H1 (cell line): ENCODE measurements around the gene ZNF280B. TPM values are rescaled to one million over a fixed set of nuclear protein-coding genes. Genes with fewer than 3 reads are reported as not detected.

Source experiments
- CTCF ChIA-PET: fragments of 300-600 bp; sonication (Branson Sonifier 250); formaldehyde crosslinking; loops from one replicate; lab custom pipeline; 2021; ENCODE audit not compliant: partially characterized antibody; lab: Charles Lee
- POLR2A ChIA-PET: fragments of 300-600 bp; sonication (Branson Sonifier 250); formaldehyde crosslinking; loops from one replicate; lab custom pipeline; 2021; ENCODE audit warnings: inconsistent platforms; ENCODE audit not compliant: partially characterized antibody; lab: Charles Lee
- DNase-seq, 2 experiments: peaks; one replicate each; pipeline versions ENCODE4 v3.0.0 to v3.0.0-alpha.2; 2010 to 2022; ENCODE audit warnings: low spot score in 2 of 2, low read depth in 1 of 2, mixed read lengths in 1 of 2
- FAIRE-seq: peaks from 2 replicates; lab custom pipeline; 2011; peaks lifted over from hg19 to GRCh38; lab: Jason Lieb, UNC
- H2AFZ ChIP-seq: 2 replicates; pipeline ENCODE4 v1.8.1; 2012; ENCODE audit warnings: low read length, inconsistent platforms
- H2AK5ac ChIP-seq: 2 replicates; pipeline ENCODE4 v1.6.1; 2013; ENCODE audit warnings: low read depth, low read length
- H2BK120ac ChIP-seq: replicated peaks from 2 replicates; pipeline ENCODE3; 2013; ENCODE audit warnings: low read depth, low read length, inconsistent platforms
- H2BK12ac ChIP-seq: 2 replicates; pipeline ENCODE4 v1.6.1; 2013; ENCODE audit warnings: low read depth, low read length
- H2BK15ac ChIP-seq: 2 replicates; pipeline ENCODE4 v1.6.1; 2013; ENCODE audit warnings: low read length
- H2BK20ac ChIP-seq: 2 replicates; pipeline ENCODE4 v1.6.1; 2013; ENCODE audit warnings: low read length
- H2BK5ac ChIP-seq: 2 replicates; pipeline ENCODE4 v1.6.1; 2013; ENCODE audit warnings: low read depth, low read length
- H3K14ac ChIP-seq: 2 replicates; pipeline ENCODE4 v1.6.1; 2013; ENCODE audit warnings: inconsistent platforms; ENCODE audit not compliant: insufficient read length
- H3K18ac ChIP-seq: 2 replicates; pipeline ENCODE4 v1.6.1; 2013; ENCODE audit warnings: low read length; ENCODE audit errors: extremely low read depth
- H3K23ac ChIP-seq: 2 replicates; pipeline ENCODE4 v1.6.1; 2013; ENCODE audit warnings: inconsistent platforms; ENCODE audit not compliant: insufficient read length
- H3K23me2 ChIP-seq: 2 replicates; pipeline ENCODE4 v1.6.1; 2013; ENCODE audit warnings: low read depth, low read length
- H3K27ac ChIP-seq: 2 replicates; pipeline ENCODE4 v1.6.1; 2011; ENCODE audit warnings: low read depth, low read length, inconsistent platforms
- H3K27me3 ChIP-seq, 4 experiments: replicated peaks in 1 of 4; 1 replicate in 1 of 4; 2 replicates in 3 of 4; pipeline versions ENCODE4 v1.6.1 to v1.8.1; 2011 to 2013; ENCODE audit warnings: low read length in 3 of 4, mild to moderate bottlenecking in 3 of 4, inconsistent platforms in 2 of 4, mixed read lengths in 2 of 4, moderate library complexity in 1 of 4; ENCODE audit not compliant: control insufficient read depth in 3 of 4, insufficient read depth in 3 of 4; ENCODE audit errors: extremely low read depth in 1 of 4
- H3K36me3 ChIP-seq, 4 experiments: 2 replicates each; pipeline versions ENCODE4 v1.6.1 to v1.8.1; 2011 to 2013; ENCODE audit warnings: mild to moderate bottlenecking in 4 of 4, low read length in 3 of 4, moderate library complexity in 2 of 4, control low read depth in 1 of 4, inconsistent platforms in 1 of 4; ENCODE audit not compliant: insufficient read depth in 4 of 4, control insufficient read depth in 2 of 4
- H3K4ac ChIP-seq: replicated peaks from 2 replicates; pipeline ENCODE3; 2013; ENCODE audit warnings: low read length, low read depth, mixed read lengths, inconsistent platforms; ENCODE audit not compliant: insufficient read length
- H3K4me1 ChIP-seq, 4 experiments: replicated peaks in 1 of 4; 1 replicate in 1 of 4; 2 replicates in 3 of 4; pipeline versions ENCODE4 v1.6.1 to v1.8.1; 2011 to 2013; ENCODE audit warnings: low read length in 3 of 4, inconsistent platforms in 2 of 4, mixed read lengths in 1 of 4; ENCODE audit not compliant: insufficient read depth in 4 of 4, control insufficient read depth in 3 of 4
- H3K4me2 ChIP-seq, 2 experiments: 2 replicates each; pipeline versions ENCODE4 v1.6.1 to v1.8.1; 2011 to 2013; ENCODE audit warnings: low read depth in 2 of 2, low read length in 2 of 2, control low read depth in 1 of 2, inconsistent platforms in 1 of 2, mild to moderate bottlenecking in 1 of 2; ENCODE audit not compliant: insufficient read depth in 1 of 2
- H3K4me3 ChIP-seq, 4 experiments: fragments of 200-600, 300-600 bp in 1 of 4; sonication (generic), shearing (Covaris generic), sonication (Bioruptor Twin) in 1 of 4; 2 replicates each; pipeline versions ENCODE4 v1.5.1 to v1.8.1; 2011 to 2016; ENCODE audit warnings: low read length in 4 of 4, low read depth in 3 of 4, control low read depth in 2 of 4, inconsistent platforms in 2 of 4, mild to moderate bottlenecking in 2 of 4, mixed read lengths in 1 of 4, moderate library complexity in 1 of 4; ENCODE audit not compliant: insufficient read depth in 2 of 4; ENCODE audit errors: extremely low read depth in 1 of 4
- H3K56ac ChIP-seq: replicated peaks from 2 replicates; pipeline ENCODE3; 2013; ENCODE audit warnings: low read depth, mild to moderate bottlenecking, mixed read lengths, low read length, inconsistent platforms; ENCODE audit not compliant: insufficient read length
- H3K79me1 ChIP-seq: 2 replicates; pipeline ENCODE4 v1.6.1; 2013; ENCODE audit warnings: low read depth, low read length, control low read depth
- H3K79me2 ChIP-seq, 2 experiments: 2 replicates each; pipeline versions ENCODE4 v1.6.1 to v1.8.1; 2012 to 2013; ENCODE audit warnings: low read length in 2 of 2, mild to moderate bottlenecking in 2 of 2, inconsistent platforms in 1 of 2; ENCODE audit not compliant: insufficient read depth in 2 of 2, control insufficient read depth in 1 of 2
- H3K9ac ChIP-seq, 4 experiments: replicated peaks in 1 of 4; 1 replicate in 1 of 4; 2 replicates in 3 of 4; pipeline versions ENCODE4 v1.6.1 to v1.8.1; 2011 to 2013; ENCODE audit warnings: low read depth in 3 of 4, low read length in 3 of 4, control low read depth in 2 of 4, mild to moderate bottlenecking in 2 of 4, moderate library complexity in 2 of 4, inconsistent platforms in 1 of 4; ENCODE audit errors: extremely low read depth in 1 of 4
- H3K9me3 ChIP-seq, 2 experiments: 2 replicates each; pipeline versions ENCODE4 v1.6.1 to v1.8.1; 2012 to 2013; ENCODE audit warnings: mild to moderate bottlenecking in 2 of 2, moderate library complexity in 2 of 2, control low read depth in 1 of 2, inconsistent platforms in 1 of 2, low read depth in 1 of 2, low read length in 1 of 2, mixed read lengths in 1 of 2; ENCODE audit not compliant: insufficient read depth in 2 of 2
- H4K20me1 ChIP-seq, 2 experiments: replicated peaks in 1 of 2; 2 replicates each; pipeline versions ENCODE3 to v1.8.1; 2011 to 2013; ENCODE audit warnings: inconsistent platforms in 2 of 2, low read length in 2 of 2, mild to moderate bottlenecking in 1 of 2; ENCODE audit not compliant: insufficient read depth in 2 of 2, control insufficient read depth in 1 of 2
- H4K5ac ChIP-seq: 2 replicates; pipeline ENCODE4 v1.6.1; 2013; ENCODE audit warnings: low read length, low read depth, mixed read lengths, inconsistent platforms; ENCODE audit not compliant: insufficient read length
- H4K8ac ChIP-seq: 2 replicates; pipeline ENCODE4 v1.8.0; 2013; ENCODE audit warnings: mild to moderate bottlenecking, moderate library complexity, low read length, inconsistent platforms; ENCODE audit not compliant: insufficient read depth; ENCODE audit errors: extremely low read depth
- H4K91ac ChIP-seq: replicated peaks from 2 replicates; pipeline ENCODE3; 2013; ENCODE audit warnings: low read length, mixed read lengths, inconsistent platforms; ENCODE audit not compliant: insufficient read length
- CTBP2 ChIP-seq: IDR thresholded peaks from 2 replicates; pipeline ENCODE4 v1.7.0; 2011; ENCODE audit warnings: borderline replicate concordance, mild to moderate bottlenecking, moderate library complexity, mixed read lengths, low read length; ENCODE audit not compliant: insufficient read depth, insufficient read length
- E2F6 ChIP-seq: IDR thresholded peaks from 2 replicates; pipeline ENCODE4 v1.6.1; 2012; ENCODE audit warnings: inconsistent platforms
- EP300 ChIP-seq, 2 experiments: IDR thresholded peaks; 1 replicate in 1 of 2; 2 replicates in 1 of 2; pipeline ENCODE4 v1.6.1; 2011 to 2012; ENCODE audit warnings: low read depth in 2 of 2, low read length in 2 of 2, mild to moderate bottlenecking in 2 of 2, borderline replicate concordance in 1 of 2, inconsistent platforms in 1 of 2, moderate library complexity in 1 of 2
- RNF2 ChIP-seq: fragments of 200-900, 300-1000 bp; sonication (generic); IDR thresholded peaks from 2 replicates; pipeline ENCODE4 v1.7.1; 2016; ENCODE audit warnings: borderline replicate concordance, low read depth, mild to moderate bottlenecking, antibody characterized with exemption, low read length; ENCODE audit not compliant: poor library complexity, severe bottlenecking; ENCODE audit errors: missing control alignments
- SIX5 ChIP-seq: IDR thresholded peaks from 2 replicates; pipeline ENCODE4 v1.6.1; 2011; ENCODE audit warnings: mild to moderate bottlenecking, low read depth, low read length
- TAF1 ChIP-seq: IDR thresholded peaks from 2 replicates; pipeline ENCODE4 v1.6.1; 2011; ENCODE audit warnings: mild to moderate bottlenecking, low read depth, low read length
- YY1 ChIP-seq: IDR thresholded peaks from 2 replicates; pipeline ENCODE4 v1.6.1; 2011; ENCODE audit warnings: low read depth, mild to moderate bottlenecking, low read length
- WGBS, 2 experiments: shearing (Covaris generic) in 1 of 2; methylation state at CpG; one replicate each; pipeline versions ENCODE4 v1.1.6 to v1.1.7; 2013 to 2015; ENCODE audit warnings: low lambda C conversion rate in 2 of 2, mixed read lengths in 2 of 2, inconsistent platforms in 1 of 2, low coverage in 1 of 2, missing lambda C conversion rate in 1 of 2; ENCODE audit not compliant: insufficient replicate concordance in 2 of 2, insufficient coverage in 1 of 2, insufficient read length in 1 of 2; ENCODE audit errors: extremely low coverage in 1 of 2, missing lambda C conversion rate in 1 of 2; 5-methylcytosine and 5-hydroxymethylcytosine counted together
- polyA plus RNA-seq, 7 experiments: library from polyadenylated mRNA; depleted of rRNA in 3 of 7; stranded (reverse) in 5 of 7; unstranded in 2 of 7; fragments of >200 nt in 5 of 7; fragments of 200-250 nt in 2 of 7; gene quantifications; 1 replicate in 5 of 7; 2 replicates in 1 of 7; 4 replicates in 1 of 7; pipeline versions ENCODE4 v1.2.1 to v1.2.3, GENCODE V29; 2011 to 2013; ENCODE audit warnings: missing spikeins in 2 of 7, mixed read lengths in 2 of 7
- total RNA-seq: library from RNA; stranded (reverse); fragmentation: NEBNext Ultra II Directional; extraction: Animal tissue kit (Norgen Biotek cat#: 25700); gene quantifications from 2 replicates; pipeline ENCODE4 v1.2.1, GENCODE V29; 2021

Gene ZNF280B
- total and polyA plus RNA-seq, 2 of the 8 experiments (the other 6 are each of a cell fraction or from before 2014, with no cell fraction given), result 4.8 to 11.7 TPM

GRCh38 chr22:22534604-22535415, 26.3 kb upstream of the ZNF280B start:
- no peak overlapping the region for H3K14ac ChIP-seq
- H3K56ac ChIP-seq, result no peak overlapping the region
- 82% methylated on average over 9 of the region's 9 CpGs; no CpG with 5 or more reads in 1 of the 2 experiments for WGBS, 2 experiments
- no peak overlapping the region for H2BK20ac ChIP-seq
- H2BK120ac ChIP-seq, result no peak overlapping the region
- no peak overlapping the region for H2BK15ac ChIP-seq
- H3K27ac ChIP-seq, result no peak overlapping the region
- no peaks in the 10 kb centered on the region for H3K4me1 ChIP-seq
- no peak overlapping the region for H2AFZ ChIP-seq
- peaks cover 9 to 25% (median 14%) of the 10 kb centered on the region in 4 experiments for H3K27me3 ChIP-seq
- ChIA-PET POLR2A (no interaction called here), CTCF (interaction anchor here (2.0 kb wide), 1 partner anchor 15 kb away, joined by 5 read pairs; the partner anchor contains the start of gene ZNF280A)
- H3K4me3 ChIP-seq, result no peak overlapping the region
- H2AK5ac ChIP-seq, result no peak overlapping the region
- no peak overlapping the region for H2BK12ac ChIP-seq
- DNase-seq (no peak), FAIRE-seq (no peak)
- no peak overlapping the region for H3K23ac ChIP-seq
- no peak overlapping the region for H3K9ac ChIP-seq
- H3K79me1 ChIP-seq, result no peaks in the 10 kb centered on the region
- H3K4me2 ChIP-seq, result no peak overlapping the region
- H4K8ac ChIP-seq, result no peak overlapping the region
- H3K4ac ChIP-seq, result no peak overlapping the region
- H3K79me2 ChIP-seq, result no peaks in the 10 kb centered on the region
- no peak overlapping the region for H4K5ac ChIP-seq
- H4K91ac ChIP-seq, result no peak overlapping the region
- no peaks in the 10 kb centered on the region for H3K23me2 ChIP-seq
- H3K18ac ChIP-seq, result no peak overlapping the region
- peaks cover 3 to 20% of the 10 kb centered on the region in 2 experiments; a peak in 2 of 4 replicates for H3K9me3 ChIP-seq
- no peaks in the 10 kb centered on the region for H4K20me1 ChIP-seq
- no peaks in the 10 kb centered on the region for H3K36me3 ChIP-seq
- no peak overlapping the region for H2BK5ac ChIP-seq
- no peak for TF ChIP-seq CTBP2
- no peak for TF ChIP-seq RNF2
- no peak for TF ChIP-seq EP300 (IDR thresholded peaks at IDR 0.05; ENCODE audit: borderline replicate concordance in 1 of 2, low read depth in 2 of 2, low read length in 2 of 2)
- no peak for TF ChIP-seq E2F6
- TF ChIP-seq SIX5, result no peak
- TF ChIP-seq YY1, result no peak
- TF ChIP-seq TAF1, result no peak
